Erythroblast (primary cell): ENCODE results near the gene NF2.
A peak's percentile ranks its signal among the peaks of the same experiment; 100 is the strongest.

ENCODE experiments used
- DNase-seq, 2 experiments: peaks; one replicate each; lab custom pipeline; 2025; lab: John Stamatoyannopoulos, UW
- GATA1 ChIP-seq: IDR thresholded peaks from 2 replicates; pipeline ENCODE4 v1.6.1; 2011; ENCODE audit warnings: low read depth, mild to moderate bottlenecking, control low read depth, low read length, moderate library complexity
- POLR2A ChIP-seq: IDR thresholded peaks from 2 replicates; pipeline ENCODE4 v1.6.1; 2011; ENCODE audit warnings: mild to moderate bottlenecking, low read length

Gene NF2

DNA sequence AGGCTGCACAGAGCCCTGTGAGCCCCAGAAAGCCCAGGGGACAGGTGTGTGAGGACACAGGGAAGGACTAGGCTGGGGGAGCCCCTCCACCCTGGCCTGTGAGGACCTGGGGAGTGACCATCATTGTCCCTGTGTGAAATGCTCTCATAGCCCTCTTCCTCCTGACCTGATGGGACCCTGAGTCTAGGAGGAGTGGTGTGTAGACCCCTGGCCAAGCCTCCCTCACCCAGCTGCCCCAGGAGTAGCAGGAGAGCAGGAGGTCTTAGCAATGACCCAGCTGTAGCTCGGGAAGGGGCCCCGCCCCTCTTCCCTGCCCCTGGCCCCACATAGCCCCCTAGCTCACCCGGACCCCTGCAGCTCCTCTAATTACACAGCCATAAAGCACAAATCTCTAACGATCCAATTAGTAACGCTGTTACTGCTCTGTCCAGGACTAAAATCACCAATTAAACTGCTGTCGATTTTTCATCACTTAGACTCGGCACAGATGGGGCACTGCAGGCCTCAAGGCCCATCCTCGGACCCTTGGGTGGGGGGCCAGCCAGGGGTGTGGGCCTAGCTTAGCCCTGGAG, 109.8 kb downstream of the NF2 start:
- TF ChIP-seq POLR2A (no peak), GATA1 (no peak)
- no peak for DNase-seq

DNA sequence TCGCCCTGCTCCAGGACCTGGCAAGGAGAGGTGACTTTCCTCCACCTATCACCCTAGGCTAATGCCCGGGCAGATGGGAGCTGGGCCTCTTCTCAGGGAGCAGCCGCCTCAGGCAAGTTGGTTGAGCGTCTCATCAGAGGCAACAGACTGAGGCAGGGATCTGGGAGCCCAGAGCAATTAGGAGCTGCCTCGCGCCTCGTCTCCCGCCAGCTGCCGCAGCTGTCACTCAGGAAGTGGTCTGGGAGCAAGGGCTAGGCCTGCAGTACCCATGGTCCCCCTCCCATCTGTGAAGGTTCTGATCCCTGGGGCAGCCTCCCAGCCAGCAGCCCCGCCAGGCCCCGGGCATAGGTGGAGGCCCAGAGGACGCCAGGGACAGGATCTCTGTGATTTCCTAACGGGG, 111.8 kb downstream of the NF2 start:
- no peak for DNase-seq
- TF ChIP-seq GATA1: no peak
- no peak for TF ChIP-seq POLR2A

DNA sequence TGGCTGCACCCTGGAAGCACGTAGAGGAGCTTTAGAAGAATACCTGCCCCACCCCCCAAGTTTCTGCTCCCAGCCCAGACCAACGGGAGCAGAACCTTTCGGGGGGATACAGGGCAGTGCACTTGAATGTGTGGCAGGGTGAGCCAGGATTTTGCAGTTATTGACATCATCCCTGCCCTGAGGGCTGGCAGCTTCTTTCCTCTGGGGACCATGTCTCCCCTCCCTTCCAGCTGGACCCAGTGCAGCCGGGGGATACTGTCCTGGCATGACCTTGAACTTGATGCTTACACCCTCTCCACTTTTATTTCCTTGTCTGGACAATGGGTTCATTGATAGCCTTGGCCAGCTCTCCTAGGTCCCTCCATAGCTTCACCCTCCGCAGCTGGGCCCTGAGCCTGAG, 112.3 kb downstream of the NF2 start:
- no peak for DNase-seq
- TF ChIP-seq GATA1: no peak
- no peak for TF ChIP-seq POLR2A

DNA sequence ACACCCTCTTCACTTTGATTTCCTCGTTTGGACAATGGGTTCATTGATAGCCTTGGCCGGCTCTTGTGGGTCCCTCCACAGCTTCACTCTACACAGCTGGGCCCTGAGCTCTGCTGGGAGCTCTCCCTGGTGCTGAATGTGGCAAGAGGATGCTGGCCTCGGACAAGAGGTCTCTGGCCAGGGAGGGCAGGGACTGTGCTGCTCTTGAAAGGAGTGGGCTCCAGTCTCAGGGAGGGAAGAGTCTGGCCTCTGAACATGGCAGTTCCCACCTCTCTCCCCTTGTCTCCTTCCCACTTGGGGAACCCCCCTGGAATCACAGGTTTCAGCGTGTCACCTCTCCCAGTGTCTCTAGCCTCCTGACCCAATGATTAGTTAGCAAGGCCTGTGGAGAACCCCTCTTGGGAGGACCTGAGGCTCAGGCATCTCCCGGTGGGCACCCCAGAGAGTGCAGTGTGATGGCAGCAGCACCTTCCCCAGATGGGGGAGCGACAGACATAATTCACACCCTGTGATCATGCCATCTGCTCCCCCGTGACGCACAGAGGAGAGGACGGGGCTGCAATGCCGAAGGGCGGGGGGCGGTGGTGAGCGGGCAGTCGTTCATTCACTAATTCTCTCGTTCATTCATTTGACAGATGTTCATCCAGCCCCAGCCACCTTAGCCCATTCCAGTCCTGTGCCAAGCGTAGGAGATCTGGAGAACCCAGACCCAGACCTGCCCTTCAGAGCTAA, 113.5 kb downstream of the NF2 start:
- DNase-seq: peak; percentile 71 to 74
- no peak for TF ChIP-seq POLR2A
- TF ChIP-seq GATA1: no peak

DNA sequence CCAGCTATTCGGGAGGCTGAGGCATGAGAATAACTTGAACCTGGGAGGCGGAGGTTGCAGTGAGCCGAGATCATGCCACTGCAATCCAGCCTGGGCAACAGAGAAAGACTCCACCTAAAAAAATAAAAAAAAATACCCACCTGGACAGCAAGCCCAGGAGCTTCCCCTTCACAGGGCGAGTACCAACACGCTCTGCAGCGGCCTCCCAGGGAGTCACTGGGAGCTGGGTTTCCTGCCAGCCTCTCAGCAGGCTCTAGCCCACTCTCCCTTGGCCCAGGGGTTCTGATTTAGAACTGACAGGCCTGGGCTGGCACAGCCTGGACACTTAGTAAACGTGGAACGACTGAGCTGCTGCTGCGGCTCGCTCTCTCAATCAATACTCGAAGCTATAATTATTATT, 114.4 kb downstream of the NF2 start:
- no peak for TF ChIP-seq POLR2A
- TF ChIP-seq GATA1: no peak
- no peak for DNase-seq

DNA sequence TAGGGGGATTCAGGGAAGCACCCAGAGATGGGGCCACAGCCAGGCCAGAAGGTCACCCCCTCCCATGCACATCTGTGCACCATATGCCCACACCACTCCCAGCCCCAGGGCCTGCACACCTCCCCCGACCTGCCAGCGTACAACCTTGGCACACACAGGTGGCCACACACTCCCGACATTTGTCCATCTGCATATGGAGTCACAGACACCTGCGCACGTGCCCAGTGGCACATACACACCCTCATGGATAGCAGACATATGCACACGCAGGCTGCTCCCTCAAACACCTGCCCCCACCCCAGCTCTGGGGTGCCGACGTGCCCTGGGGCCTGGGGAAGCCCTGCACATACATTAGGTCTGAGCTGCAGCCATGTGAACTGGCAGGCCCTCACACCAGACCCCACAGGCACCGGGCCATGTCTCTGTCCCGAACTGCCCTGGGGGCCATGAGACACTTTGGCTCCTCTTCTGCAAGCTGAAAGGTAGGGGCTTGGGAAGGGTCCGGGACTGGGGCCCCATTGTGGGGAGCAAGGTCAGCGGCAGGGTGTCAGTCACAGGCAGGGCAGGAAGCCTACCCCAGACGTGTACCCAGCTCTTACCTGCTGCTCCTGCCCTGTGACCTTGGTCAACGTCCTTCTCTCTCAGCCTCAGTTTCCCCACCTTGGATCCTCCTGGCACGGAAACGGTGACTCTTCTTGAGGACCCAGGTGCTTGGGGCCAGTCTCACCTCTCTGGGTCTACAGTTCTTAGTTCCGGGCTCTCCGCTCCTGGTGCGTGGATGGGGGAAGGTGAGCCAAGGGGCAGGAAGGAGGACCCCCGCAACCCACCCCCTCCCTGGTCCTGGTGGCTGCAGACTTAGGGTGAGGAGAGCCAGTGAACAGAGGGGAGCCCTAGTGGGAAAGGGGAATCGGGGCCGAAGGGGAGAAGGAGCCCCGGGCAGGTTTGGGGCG, 115.8 kb downstream of the NF2 start:
- DNase-seq: no peak
- TF ChIP-seq GATA1 (no peak), POLR2A (no peak)

DNA sequence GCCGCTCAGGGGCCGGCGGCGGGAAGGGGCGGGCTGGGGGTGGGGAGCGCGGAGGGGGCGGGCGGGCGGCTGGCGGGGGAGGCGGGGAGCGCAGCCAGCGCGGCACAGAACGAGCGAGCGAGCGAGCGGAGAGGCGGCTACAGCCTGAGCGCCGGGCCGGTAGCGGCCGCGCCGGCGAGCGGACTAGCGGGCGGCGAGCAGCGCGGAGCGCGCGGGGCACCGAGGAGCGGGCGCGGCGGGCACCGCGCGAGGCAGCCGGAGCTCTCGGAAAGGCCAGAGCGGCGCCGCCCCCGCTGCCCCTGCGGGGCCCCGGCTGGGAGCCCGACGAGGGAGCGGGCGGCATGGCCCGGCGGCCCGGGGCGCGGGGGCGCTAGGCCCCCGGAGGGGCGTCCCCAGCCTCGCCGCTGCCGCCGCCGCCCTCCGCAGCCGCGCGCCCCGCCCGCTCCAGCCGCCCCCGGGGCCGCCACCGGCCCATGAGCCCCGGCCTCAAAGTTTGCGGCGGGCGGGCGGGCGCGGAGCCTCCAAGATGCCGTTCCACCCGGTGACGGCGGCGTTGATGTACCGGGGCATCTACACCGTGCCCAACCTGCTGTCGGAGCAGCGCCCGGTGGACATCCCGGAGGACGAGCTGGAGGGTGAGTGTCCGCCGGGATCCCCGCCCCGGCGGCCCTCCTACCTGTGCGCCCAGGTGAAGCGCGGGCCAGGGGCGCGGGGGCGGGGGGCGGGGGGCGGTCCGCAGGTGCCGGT, 116.6 kb downstream of the NF2 start, which contains the start of gene CABP7:
TSS of gene CABP7 (plus strand) at position 105 of the 747 bp plus-strand sequence. CDS start at position 527, 422 bp downstream.
- DNase-seq: no peak

DNA sequence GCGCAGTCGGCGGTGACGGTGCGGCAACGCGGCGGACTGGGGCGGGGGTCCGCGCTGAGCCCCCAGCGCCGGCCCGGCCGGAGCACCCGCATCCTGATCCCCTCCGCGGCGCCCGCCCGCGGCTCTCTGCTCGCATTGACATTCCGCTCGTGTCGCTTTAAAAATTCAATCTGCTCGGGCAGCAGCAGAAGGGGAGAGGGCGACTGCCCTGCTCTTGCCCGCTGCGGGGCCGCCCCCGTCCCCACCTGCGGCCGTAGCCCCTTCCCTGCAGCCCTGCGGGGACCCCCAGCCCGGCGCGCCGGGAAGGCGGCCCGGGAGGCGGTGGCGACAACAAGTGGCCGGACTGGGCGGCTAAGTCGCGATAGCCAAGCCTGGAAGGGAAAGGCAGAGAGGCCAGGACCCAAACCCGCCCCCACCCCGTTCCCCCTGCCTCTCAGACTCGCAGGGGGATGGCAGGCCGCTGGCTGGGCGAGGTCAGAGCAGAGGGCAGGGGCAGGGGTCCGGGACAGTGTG, 117.4 kb downstream of the NF2 start:
- no peak for TF ChIP-seq GATA1
- no peak for TF ChIP-seq POLR2A
- no peak for DNase-seq

More for the DNA sequence above, 116.6 kb downstream of the NF2 start, which contains the start of gene CABP7:
- TF ChIP-seq POLR2A (no peak), GATA1 (no peak)

DNA sequence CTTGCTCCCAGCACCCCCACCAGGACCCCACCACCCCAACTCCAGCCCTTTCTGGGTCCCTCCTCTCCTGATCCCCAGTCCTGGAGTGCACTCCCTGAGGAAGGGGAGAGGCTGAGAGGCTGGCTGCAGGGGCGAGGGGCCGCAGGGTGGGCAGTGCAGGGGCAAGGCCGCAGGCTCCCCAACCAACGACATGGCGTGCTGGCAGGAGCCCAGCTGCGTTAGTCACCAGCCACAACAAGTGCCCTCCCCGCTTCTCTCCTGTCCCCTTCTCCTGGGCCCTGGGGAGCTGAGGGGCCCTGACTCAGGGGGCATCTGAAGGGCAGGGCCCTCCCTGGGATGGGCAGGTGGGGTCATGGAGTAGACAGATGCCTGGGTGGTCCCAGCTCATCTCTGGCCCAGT, 118.7 kb downstream of the NF2 start:
- no peak for TF ChIP-seq GATA1
- no peak for TF ChIP-seq POLR2A
- no peak for DNase-seq

DNA sequence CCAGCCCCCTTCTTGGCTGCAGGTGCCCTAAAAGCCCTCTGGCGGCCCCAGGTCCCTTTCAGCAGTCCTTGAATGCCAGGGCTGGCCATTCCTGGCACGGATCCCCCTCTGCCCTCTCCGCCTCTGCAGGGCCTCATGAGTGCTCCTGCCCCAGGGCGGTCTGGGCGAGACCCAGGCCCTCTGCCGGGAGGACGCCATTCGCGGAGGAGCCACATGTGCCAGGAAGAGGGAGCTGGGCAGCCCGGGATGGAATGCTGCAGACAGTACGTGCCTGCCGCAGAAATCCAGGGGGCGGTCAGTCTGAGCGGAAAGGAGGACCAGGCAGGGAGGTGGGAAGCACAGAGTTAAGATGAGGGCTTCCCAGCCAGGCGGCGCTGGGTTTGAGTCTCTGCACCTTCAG, 119.2 kb downstream of the NF2 start:
- TF ChIP-seq GATA1 (no peak), POLR2A (no peak)
- DNase-seq: no peak

DNA sequence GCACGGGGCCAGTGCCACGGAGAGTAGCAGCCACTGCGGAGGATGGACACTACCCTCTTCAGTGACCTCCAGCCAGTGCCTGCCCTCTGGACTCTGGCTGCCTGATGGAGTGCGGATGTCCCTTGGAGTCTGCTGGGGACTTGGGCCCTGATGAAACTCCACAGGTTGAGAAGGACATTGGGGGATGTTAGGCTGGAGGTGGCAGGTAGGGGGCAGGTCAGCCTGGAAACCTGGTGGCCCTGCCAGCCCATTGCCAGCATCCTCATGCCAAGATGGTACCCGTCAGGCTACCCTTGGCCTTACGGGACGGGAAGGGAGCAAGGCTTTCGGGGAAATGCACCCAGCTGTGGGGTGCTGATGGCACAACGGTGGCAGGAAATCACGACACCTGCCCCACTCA, 120.3 kb downstream of the NF2 start:
- DNase-seq: no peak
- TF ChIP-seq POLR2A: no peak
- TF ChIP-seq GATA1: no peak

DNA sequence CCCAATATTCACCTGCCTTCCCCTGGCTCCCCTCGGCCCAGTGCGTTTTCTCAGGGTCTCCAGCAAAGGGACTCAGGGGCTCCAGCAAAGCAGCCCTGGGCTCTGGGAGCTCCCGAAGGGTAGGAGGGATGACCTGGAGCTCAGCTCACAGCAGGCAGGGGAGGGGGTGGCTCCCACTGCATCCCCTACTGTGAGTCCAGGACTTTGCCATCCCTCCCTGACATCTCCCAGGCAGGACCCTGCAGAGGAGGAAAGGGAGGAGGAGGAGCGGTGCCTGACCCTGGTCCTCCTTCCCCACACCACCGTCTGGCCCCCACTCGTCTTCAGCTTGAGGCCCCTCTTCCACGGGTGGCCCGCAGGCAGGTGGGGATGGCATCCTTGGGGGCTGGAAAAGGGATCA, 121.4 kb downstream of the NF2 start:
- TF ChIP-seq POLR2A: no peak
- TF ChIP-seq GATA1: no peak
- no peak for DNase-seq

DNA sequence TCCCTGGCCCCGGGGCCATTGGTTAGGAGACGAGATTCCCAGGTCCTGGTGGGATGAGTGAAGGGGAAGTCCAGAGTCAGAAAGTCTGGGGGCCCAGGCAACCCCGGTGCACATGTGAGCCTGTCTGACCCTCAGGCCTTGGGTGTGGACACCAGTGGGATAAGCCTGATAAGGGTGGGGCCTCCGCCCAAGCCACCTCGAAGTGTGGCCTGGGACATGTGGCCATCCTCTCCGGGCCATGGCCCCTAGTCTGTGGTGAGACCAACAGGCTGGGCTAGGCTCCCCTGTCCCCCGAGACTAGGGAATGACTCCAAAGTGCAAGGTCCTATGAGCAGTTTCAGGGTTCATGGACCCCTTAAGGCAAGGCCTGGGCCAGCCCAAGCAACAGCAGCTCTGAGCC, 122.7 kb downstream of the NF2 start:
- TF ChIP-seq POLR2A (no peak), GATA1 (no peak)

More for the DNA sequence above, 122.7 kb downstream of the NF2 start:
- peak; percentile 72 to 86 for DNase-seq
